Prostate gland (tissue), 2 donors: ENCODE results near the gene NCOA3. TPM values are rescaled to one million over a fixed set of nuclear protein-coding genes. Genes with fewer than 3 reads are reported as not detected.
A peak's percentile ranks its signal among the peaks of the same experiment; 100 is the strongest.

ENCODE experiments used
- DNase-seq: peaks from one replicate; pipeline ENCODE4 v3.0.0-alpha.2; 2019; ENCODE audit warnings: low spot score
- H3K27ac ChIP-seq, 2 donors: fragments of 200-600 bp; sonication (generic); 2 replicates each; pipeline ENCODE4 v1.5.1; 2017 to 2019
- H3K27me3 ChIP-seq: fragments of 200-600 bp; sonication (generic); replicated peaks from 2 replicates; pipeline ENCODE4 v1.5.1; 2019; ENCODE audit not compliant: insufficient read depth
- H3K36me3 ChIP-seq, 2 donors: fragments of 200-600 bp; sonication (generic); 1 replicate in 1 of 2; 2 replicates in 1 of 2; pipeline versions ENCODE4 v1.5.1 to v1.8.1; 2017 to 2019
- H3K4me1 ChIP-seq: fragments of 200-600 bp; sonication (generic); replicated peaks from 2 replicates; pipeline ENCODE4 v1.5.1; 2019
- H3K4me3 ChIP-seq, 2 donors: fragments of 200-600 bp; sonication (generic); 2 replicates each; pipeline ENCODE4 v1.5.1; 2017 to 2019
- H3K9me3 ChIP-seq: fragments of 200-600 bp; sonication (generic); 2 replicates; pipeline ENCODE4 v1.5.1; 2017
- CTCF ChIP-seq, 4 experiments: fragments of 200-600 bp in 2 of 4; fragments of 450-650 bp in 2 of 4; sonication (generic) in 2 of 4; IDR thresholded peaks; 1 replicate in 3 of 4; 2 replicates in 1 of 4; pipeline ENCODE4 v1.5.1; 2016 to 2019; ENCODE audit warnings: antibody characterized with exemption in 4 of 4, mild to moderate bottlenecking in 2 of 4, moderate library complexity in 2 of 4
- POLR2A ChIP-seq: fragments of 450-650 bp; IDR thresholded peaks from one replicate; pipeline ENCODE4 v1.6.1; 2016; ENCODE audit warnings: antibody characterized with exemption, mild to moderate bottlenecking
- POLR2AphosphoS5 ChIP-seq: sonication (generic); formaldehyde crosslinking; IDR thresholded peaks from one replicate; pipeline ENCODE4 v1.6.1; 2017; ENCODE audit warnings: antibody characterized with exemption
- WGBS: methylation state at CpG from one replicate; pipeline ENCODE4 v1.1.5; 2018; 5-methylcytosine and 5-hydroxymethylcytosine counted together
- intact Hi-C: fragments of 100-400 bp; cut with DNase I; formaldehyde crosslinking; loops from one replicate; pipeline ENCODE4 v1.14.2; 2022
- total RNA-seq, 2 donors: library from RNA; depleted of rRNA; stranded (reverse); fragments of >200 nt; gene quantifications; one replicate each; pipeline ENCODE4 v1.1.0, GENCODE V29; 2016

Gene NCOA3
- total RNA-seq, 2 donors from 2014 or later, result 21.6 to 35.6 TPM

GRCh38 chr20:47566269-47566668, 64.6 kb downstream of the NCOA3 start:
- no peak for TF ChIP-seq CTCF (IDR thresholded peaks at IDR 0.05)
- no peak for TF ChIP-seq POLR2AphosphoS5
- no peak for TF ChIP-seq POLR2A
- WGBS, result 96% methylated on average over 5 of the region's 5 CpGs
- H3K4me3 ChIP-seq, result no peak overlapping the region
- no peaks in the 10 kb centered on the region for H3K36me3 ChIP-seq
- H3K4me1 ChIP-seq, result peaks cover 5% of the 10 kb centered on the region
- H3K27ac ChIP-seq, result no peak overlapping the region
- H3K9me3 ChIP-seq, result no peaks in the 10 kb centered on the region
- intact Hi-C loops, result no loop called here
- no peak for DNase-seq
- H3K27me3 ChIP-seq, result no peaks in the 10 kb centered on the region

- H3K9me3 ChIP-seq, result no peaks in the 10 kb centered on the region
- H3K27me3 ChIP-seq, result no peaks in the 10 kb centered on the region
- H3K36me3 ChIP-seq, result no peaks in the 10 kb centered on the region
- TF ChIP-seq POLR2A (no peak), CTCF (IDR thresholded peaks at IDR 0.05) (no peak), POLR2AphosphoS5 (peak; percentile 97)
- intact Hi-C loops, result no loop called here
- H3K27ac ChIP-seq, result peak overlapping the region; percentile 68 to 69
- WGBS, result 11% methylated on average over 2 of the region's 2 CpGs
- peak; percentile 83 for DNase-seq
- no peak overlapping the region for H3K4me3 ChIP-seq
- peaks cover 5% of the 10 kb centered on the region for H3K4me1 ChIP-seq
Observed at GRCh38 chr20:47568019-47568418, 66.3 kb downstream of the NCOA3 start.

- 91% methylated on average over 6 of the region's 6 CpGs for WGBS
- H3K27me3 ChIP-seq, result no peaks in the 10 kb centered on the region
- no peak for DNase-seq
- H3K4me1 ChIP-seq, result peaks cover 5% of the 10 kb centered on the region
- H3K9me3 ChIP-seq, result no peaks in the 10 kb centered on the region
- no peak overlapping the region for H3K4me3 ChIP-seq
- intact Hi-C loops, result no loop called here
- no peaks in the 10 kb centered on the region for H3K36me3 ChIP-seq
- no peak overlapping the region for H3K27ac ChIP-seq
- TF ChIP-seq CTCF (IDR thresholded peaks at IDR 0.05) (no peak), POLR2AphosphoS5 (no peak), POLR2A (no peak)
Observed at GRCh38 chr20:47568837-47569410, 67.2 kb downstream of the NCOA3 start.

- 93% methylated on average over 2 of the region's 2 CpGs for WGBS
- Histone ChIP-seq H3K36me3 (no peaks in the 10 kb centered on the region), H3K27ac (no peak overlapping the region), H3K27me3 (no peaks in the 10 kb centered on the region), H3K9me3 (no peaks in the 10 kb centered on the region), H3K4me1 (peaks cover 5% of the 10 kb centered on the region), H3K4me3 (no peak overlapping the region)
- DNase-seq, result no peak
- intact Hi-C loops, result no loop called here
- TF ChIP-seq CTCF (IDR thresholded peaks at IDR 0.05) (no peak), POLR2AphosphoS5 (no peak), POLR2A (no peak)
Observed at GRCh38 chr20:47571426-47571825, 69.7 kb downstream of the NCOA3 start.

- DNase-seq, result no peak
- no peak overlapping the region for H3K4me3 ChIP-seq
- no peak overlapping the region for H3K27ac ChIP-seq
- H3K9me3 ChIP-seq, result no peaks in the 10 kb centered on the region
- no peaks in the 10 kb centered on the region for H3K36me3 ChIP-seq
- H3K4me1 ChIP-seq, result peaks cover 5% of the 10 kb centered on the region
- no peaks in the 10 kb centered on the region for H3K27me3 ChIP-seq
- intact Hi-C loops, result no loop called here
- 96% methylated on average over 6 of the region's 6 CpGs for WGBS
- TF ChIP-seq POLR2A (no peak), POLR2AphosphoS5 (no peak), CTCF (IDR thresholded peaks at IDR 0.05) (no peak)
Observed at GRCh38 chr20:47572105-47572729, 70.5 kb downstream of the NCOA3 start.
